H1 (cell line): ENCODE results near the gene ACOT11. TPM values are rescaled to one million over a fixed set of nuclear protein-coding genes. Genes with fewer than 3 reads are reported as not detected.
A peak's percentile ranks its signal among the peaks of the same experiment; 100 is the strongest.

ENCODE experiments used
- CTCF ChIA-PET: fragments of 300-600 bp; sonication (Branson Sonifier 250); formaldehyde crosslinking; loops from one replicate; lab custom pipeline; 2021; ENCODE audit not compliant: partially characterized antibody; lab: Charles Lee
- POLR2A ChIA-PET: fragments of 300-600 bp; sonication (Branson Sonifier 250); formaldehyde crosslinking; loops from one replicate; lab custom pipeline; 2021; ENCODE audit warnings: inconsistent platforms; ENCODE audit not compliant: partially characterized antibody; lab: Charles Lee
- DNase-seq, 2 experiments: peaks; one replicate each; pipeline versions ENCODE4 v3.0.0 to v3.0.0-alpha.2; 2010 to 2022; ENCODE audit warnings: low spot score in 2 of 2, low read depth in 1 of 2, mixed read lengths in 1 of 2
- FAIRE-seq: peaks from 2 replicates; lab custom pipeline; 2011; peaks lifted over from hg19 to GRCh38; lab: Jason Lieb, UNC
- H2AFZ ChIP-seq: 2 replicates; pipeline ENCODE4 v1.8.1; 2012; ENCODE audit warnings: low read length, inconsistent platforms
- H2AK5ac ChIP-seq: 2 replicates; pipeline ENCODE4 v1.6.1; 2013; ENCODE audit warnings: low read depth, low read length
- H2BK120ac ChIP-seq: replicated peaks from 2 replicates; pipeline ENCODE3; 2013; ENCODE audit warnings: low read depth, low read length, inconsistent platforms
- H2BK12ac ChIP-seq: 2 replicates; pipeline ENCODE4 v1.6.1; 2013; ENCODE audit warnings: low read depth, low read length
- H2BK15ac ChIP-seq: 2 replicates; pipeline ENCODE4 v1.6.1; 2013; ENCODE audit warnings: low read length
- H2BK20ac ChIP-seq: 2 replicates; pipeline ENCODE4 v1.6.1; 2013; ENCODE audit warnings: low read length
- H2BK5ac ChIP-seq: 2 replicates; pipeline ENCODE4 v1.6.1; 2013; ENCODE audit warnings: low read depth, low read length
- H3K14ac ChIP-seq: 2 replicates; pipeline ENCODE4 v1.6.1; 2013; ENCODE audit warnings: inconsistent platforms; ENCODE audit not compliant: insufficient read length
- H3K18ac ChIP-seq: 2 replicates; pipeline ENCODE4 v1.6.1; 2013; ENCODE audit warnings: low read length; ENCODE audit errors: extremely low read depth
- H3K23ac ChIP-seq: 2 replicates; pipeline ENCODE4 v1.6.1; 2013; ENCODE audit warnings: inconsistent platforms; ENCODE audit not compliant: insufficient read length
- H3K23me2 ChIP-seq: 2 replicates; pipeline ENCODE4 v1.6.1; 2013; ENCODE audit warnings: low read depth, low read length
- H3K27ac ChIP-seq: 2 replicates; pipeline ENCODE4 v1.6.1; 2011; ENCODE audit warnings: low read depth, low read length, inconsistent platforms
- H3K27me3 ChIP-seq, 4 experiments: replicated peaks in 1 of 4; 1 replicate in 1 of 4; 2 replicates in 3 of 4; pipeline versions ENCODE4 v1.6.1 to v1.8.1; 2011 to 2013; ENCODE audit warnings: low read length in 3 of 4, mild to moderate bottlenecking in 3 of 4, inconsistent platforms in 2 of 4, mixed read lengths in 2 of 4, moderate library complexity in 1 of 4; ENCODE audit not compliant: control insufficient read depth in 3 of 4, insufficient read depth in 3 of 4; ENCODE audit errors: extremely low read depth in 1 of 4
- H3K36me3 ChIP-seq, 4 experiments: 2 replicates each; pipeline versions ENCODE4 v1.6.1 to v1.8.1; 2011 to 2013; ENCODE audit warnings: mild to moderate bottlenecking in 4 of 4, low read length in 3 of 4, moderate library complexity in 2 of 4, control low read depth in 1 of 4, inconsistent platforms in 1 of 4; ENCODE audit not compliant: insufficient read depth in 4 of 4, control insufficient read depth in 2 of 4
- H3K4ac ChIP-seq: replicated peaks from 2 replicates; pipeline ENCODE3; 2013; ENCODE audit warnings: low read length, low read depth, mixed read lengths, inconsistent platforms; ENCODE audit not compliant: insufficient read length
- H3K4me1 ChIP-seq, 4 experiments: replicated peaks in 1 of 4; 1 replicate in 1 of 4; 2 replicates in 3 of 4; pipeline versions ENCODE4 v1.6.1 to v1.8.1; 2011 to 2013; ENCODE audit warnings: low read length in 3 of 4, inconsistent platforms in 2 of 4, mixed read lengths in 1 of 4; ENCODE audit not compliant: insufficient read depth in 4 of 4, control insufficient read depth in 3 of 4
- H3K4me2 ChIP-seq, 2 experiments: 2 replicates each; pipeline versions ENCODE4 v1.6.1 to v1.8.1; 2011 to 2013; ENCODE audit warnings: low read depth in 2 of 2, low read length in 2 of 2, control low read depth in 1 of 2, inconsistent platforms in 1 of 2, mild to moderate bottlenecking in 1 of 2; ENCODE audit not compliant: insufficient read depth in 1 of 2
- H3K4me3 ChIP-seq, 4 experiments: fragments of 200-600, 300-600 bp in 1 of 4; sonication (generic), shearing (Covaris generic), sonication (Bioruptor Twin) in 1 of 4; 2 replicates each; pipeline versions ENCODE4 v1.5.1 to v1.8.1; 2011 to 2016; ENCODE audit warnings: low read length in 4 of 4, low read depth in 3 of 4, control low read depth in 2 of 4, inconsistent platforms in 2 of 4, mild to moderate bottlenecking in 2 of 4, mixed read lengths in 1 of 4, moderate library complexity in 1 of 4; ENCODE audit not compliant: insufficient read depth in 2 of 4; ENCODE audit errors: extremely low read depth in 1 of 4
- H3K56ac ChIP-seq: replicated peaks from 2 replicates; pipeline ENCODE3; 2013; ENCODE audit warnings: low read depth, mild to moderate bottlenecking, mixed read lengths, low read length, inconsistent platforms; ENCODE audit not compliant: insufficient read length
- H3K79me1 ChIP-seq: 2 replicates; pipeline ENCODE4 v1.6.1; 2013; ENCODE audit warnings: low read depth, low read length, control low read depth
- H3K79me2 ChIP-seq, 2 experiments: 2 replicates each; pipeline versions ENCODE4 v1.6.1 to v1.8.1; 2012 to 2013; ENCODE audit warnings: low read length in 2 of 2, mild to moderate bottlenecking in 2 of 2, inconsistent platforms in 1 of 2; ENCODE audit not compliant: insufficient read depth in 2 of 2, control insufficient read depth in 1 of 2
- H3K9ac ChIP-seq, 4 experiments: replicated peaks in 1 of 4; 1 replicate in 1 of 4; 2 replicates in 3 of 4; pipeline versions ENCODE4 v1.6.1 to v1.8.1; 2011 to 2013; ENCODE audit warnings: low read depth in 3 of 4, low read length in 3 of 4, control low read depth in 2 of 4, mild to moderate bottlenecking in 2 of 4, moderate library complexity in 2 of 4, inconsistent platforms in 1 of 4; ENCODE audit errors: extremely low read depth in 1 of 4
- H3K9me3 ChIP-seq, 2 experiments: 2 replicates each; pipeline versions ENCODE4 v1.6.1 to v1.8.1; 2012 to 2013; ENCODE audit warnings: mild to moderate bottlenecking in 2 of 2, moderate library complexity in 2 of 2, control low read depth in 1 of 2, inconsistent platforms in 1 of 2, low read depth in 1 of 2, low read length in 1 of 2, mixed read lengths in 1 of 2; ENCODE audit not compliant: insufficient read depth in 2 of 2
- H4K20me1 ChIP-seq, 2 experiments: replicated peaks in 1 of 2; 2 replicates each; pipeline versions ENCODE3 to v1.8.1; 2011 to 2013; ENCODE audit warnings: inconsistent platforms in 2 of 2, low read length in 2 of 2, mild to moderate bottlenecking in 1 of 2; ENCODE audit not compliant: insufficient read depth in 2 of 2, control insufficient read depth in 1 of 2
- H4K5ac ChIP-seq: 2 replicates; pipeline ENCODE4 v1.6.1; 2013; ENCODE audit warnings: low read length, low read depth, mixed read lengths, inconsistent platforms; ENCODE audit not compliant: insufficient read length
- H4K8ac ChIP-seq: 2 replicates; pipeline ENCODE4 v1.8.0; 2013; ENCODE audit warnings: mild to moderate bottlenecking, moderate library complexity, low read length, inconsistent platforms; ENCODE audit not compliant: insufficient read depth; ENCODE audit errors: extremely low read depth
- H4K91ac ChIP-seq: replicated peaks from 2 replicates; pipeline ENCODE3; 2013; ENCODE audit warnings: low read length, mixed read lengths, inconsistent platforms; ENCODE audit not compliant: insufficient read length
- CEBPB ChIP-seq: IDR thresholded peaks from 2 replicates; pipeline ENCODE4 v1.6.1; 2012; ENCODE audit warnings: low read depth, low read length
- CTCF ChIP-seq, 3 experiments: IDR thresholded peaks; 1 replicate in 2 of 3; 2 replicates in 1 of 3; pipeline versions ENCODE4 v1.5.1 to v1.6.1; 2011; ENCODE audit warnings: low read length in 3 of 3, mild to moderate bottlenecking in 3 of 3, inconsistent platforms in 2 of 3, low read depth in 1 of 3, moderate library complexity in 1 of 3; ENCODE audit not compliant: insufficient read depth in 1 of 3; ENCODE audit errors: control extremely low read depth in 1 of 3
- E2F6 ChIP-seq: IDR thresholded peaks from 2 replicates; pipeline ENCODE4 v1.6.1; 2012; ENCODE audit warnings: inconsistent platforms
- KDM1A ChIP-seq: fragments of 200-600, 300-600 bp; sonication (generic); IDR thresholded peaks from 2 replicates; pipeline ENCODE4 v1.7.1; 2016; ENCODE audit warnings: mild to moderate bottlenecking, low read length, borderline replicate concordance
- RXRA ChIP-seq: IDR thresholded peaks from 2 replicates; pipeline ENCODE4 v1.6.1; 2011; ENCODE audit warnings: low read depth, mild to moderate bottlenecking, low read length, moderate library complexity; ENCODE audit not compliant: insufficient read depth
- SP1 ChIP-seq: IDR thresholded peaks from 2 replicates; pipeline ENCODE4 v1.6.1; 2011; ENCODE audit warnings: low read depth, low read length
- ZNF274 ChIP-seq: IDR thresholded peaks from 2 replicates; pipeline ENCODE4 v1.7.0; 2012; ENCODE audit warnings: low read length, borderline replicate concordance; ENCODE audit errors: extremely low read depth
- WGBS, 2 experiments: shearing (Covaris generic) in 1 of 2; methylation state at CpG; one replicate each; pipeline versions ENCODE4 v1.1.6 to v1.1.7; 2013 to 2015; ENCODE audit warnings: low lambda C conversion rate in 2 of 2, mixed read lengths in 2 of 2, inconsistent platforms in 1 of 2, low coverage in 1 of 2, missing lambda C conversion rate in 1 of 2; ENCODE audit not compliant: insufficient replicate concordance in 2 of 2, insufficient coverage in 1 of 2, insufficient read length in 1 of 2; ENCODE audit errors: extremely low coverage in 1 of 2, missing lambda C conversion rate in 1 of 2; 5-methylcytosine and 5-hydroxymethylcytosine counted together
- polyA plus RNA-seq, 7 experiments: library from polyadenylated mRNA; depleted of rRNA in 3 of 7; stranded (reverse) in 5 of 7; unstranded in 2 of 7; fragments of >200 nt in 5 of 7; fragments of 200-250 nt in 2 of 7; gene quantifications; 1 replicate in 5 of 7; 2 replicates in 1 of 7; 4 replicates in 1 of 7; pipeline versions ENCODE4 v1.2.1 to v1.2.3, GENCODE V29; 2011 to 2013; ENCODE audit warnings: missing spikeins in 2 of 7, mixed read lengths in 2 of 7
- total RNA-seq: library from RNA; stranded (reverse); fragmentation: NEBNext Ultra II Directional; extraction: Animal tissue kit (Norgen Biotek cat#: 25700); gene quantifications from 2 replicates; pipeline ENCODE4 v1.2.1, GENCODE V29; 2021

Gene ACOT11
- total and polyA plus RNA-seq, 2 of the 8 experiments (the other 6 are each of a cell fraction or from before 2014, with no cell fraction given): 3.8 to 4.5 TPM

DNA sequence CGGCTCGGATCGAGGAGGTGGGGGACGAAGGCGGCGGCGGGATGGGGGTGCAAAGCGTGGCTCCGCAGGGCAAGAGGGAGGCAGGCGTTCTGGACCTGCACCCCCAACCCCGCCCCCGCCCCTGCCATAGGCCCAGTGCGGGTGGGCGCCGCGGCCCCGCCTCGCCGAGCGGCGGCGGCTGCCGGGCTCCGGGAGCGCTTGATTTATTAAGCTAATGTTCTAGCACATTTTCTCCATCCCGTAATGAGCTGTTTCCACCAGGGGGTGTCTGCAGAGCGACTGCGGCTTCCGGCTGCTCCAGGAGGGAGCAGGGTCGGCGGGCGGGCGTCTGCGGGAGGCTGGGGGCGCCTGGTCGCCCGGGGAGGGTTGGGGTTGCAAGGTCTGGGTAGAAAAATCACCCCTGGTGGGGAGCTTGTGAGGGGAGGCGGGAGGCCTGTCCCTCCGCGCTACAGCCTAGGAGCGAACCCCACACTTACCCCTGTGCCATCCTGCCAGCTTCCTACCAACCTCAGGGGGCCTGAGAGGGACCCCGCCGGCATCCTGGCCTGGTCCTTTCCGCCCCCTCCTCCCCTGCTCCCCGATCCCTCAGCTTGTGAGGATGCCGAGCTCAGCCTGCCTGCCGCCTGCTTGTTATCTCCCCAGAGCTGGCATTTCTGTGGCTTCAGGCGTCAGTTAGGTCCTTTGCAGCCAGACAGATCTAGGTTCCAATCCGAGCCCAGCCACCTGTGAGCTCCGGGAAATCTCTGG, 48.5 kb upstream of the ACOT11 start:
- Histone ChIP-seq H3K4me2 (peak overlapping the region; percentile 64 to 80), H2BK12ac (no peak overlapping the region; the same call in 1 of the 2 replicates), H3K23ac (no peak overlapping the region), H3K36me3 (no peaks in the 10 kb centered on the region), H3K27me3 (peaks cover 0 to 3% (median 1%) of the 10 kb centered on the region in 4 experiments; a peak in 5 of 7 replicates), H3K18ac (no peak overlapping the region; the same call in none of the 2 replicates), H4K20me1 (no peaks in the 10 kb centered on the region), H2BK5ac (peak overlapping the region; percentile 52; the same call in 1 of the 2 replicates), H4K5ac (no peak overlapping the region), H3K23me2 (peaks cover 10% of the 10 kb centered on the region; the same call in 1 of the 2 replicates), H3K4ac (peak overlapping the region; percentile 54), H2BK15ac (peak overlapping the region; percentile 88), H3K9me3 (no peaks in the 10 kb centered on the region), H2BK120ac (peak overlapping the region; percentile 77), H3K56ac (no peak overlapping the region), H3K14ac (no peak overlapping the region), H2AFZ (0 out of 2 replicates have a peak overlapping the region, but pooled peaks have one; percentile 24), H3K27ac (no peak overlapping the region), H2AK5ac (no peak overlapping the region), H3K79me2 (no peaks in the 10 kb centered on the region), H4K91ac (peak overlapping the region; percentile 72), H3K9ac (no peak overlapping the region; a peak in 1 of 7 replicates), H2BK20ac (no peak overlapping the region), H3K79me1 (no peaks in the 10 kb centered on the region), H4K8ac (no peak overlapping the region; the same call in 1 of the 2 replicates), H3K4me1 (peaks cover 0 to 20% (median 10%) of the 10 kb centered on the region in 4 experiments; a peak in 6 of 7 replicates), H3K4me3 (peak overlapping the region; percentile 25 to 65 (median 48))
- DNase-seq: peak in 1 of 2 experiments; percentile 74
- ChIA-PET CTCF (interaction anchor here (0.7 to 3.5 kb wide), 25 partner anchors 9 to 385 kb away, joined by 3 to 17 read pairs (median 4); partner anchors contain the start of gene ACOT11), POLR2A (interaction anchor here (0.7 to 3.2 kb wide), 4 partner anchors 10 to 168 kb away, joined by 3 to 16 read pairs (median 4); partner anchors contain the start of gene SSBP3)
- 9% methylated on average over 27 of the region's 50 CpGs; no CpG with 5 or more reads in 1 of the 2 experiments for WGBS, 2 experiments
- FAIRE-seq: no peak
- TF ChIP-seq RXRA: no peak
- no peak for TF ChIP-seq SP1
- TF ChIP-seq KDM1A: no peak
- no peak for TF ChIP-seq CEBPB
- no peak for TF ChIP-seq E2F6
- TF ChIP-seq CTCF (IDR thresholded peaks at IDR 0.05; ENCODE audit: control extremely low read depth in 1 of 3, insufficient read depth in 1 of 3, low read depth in 1 of 3, low read length in 3 of 3): peak in 2 of 3 experiments; percentile 27 to 49; a peak in 3 of 4 replicates
- TF ChIP-seq ZNF274: no peak
